GM12891 (cell line): ENCODE measurements around the gene VWA8.

Source experiments
- DNase-seq: peaks from one replicate; pipeline ENCODE4 v3.0.0; 2011; ENCODE audit warnings: low spot score; ENCODE audit not compliant: insufficient read length
- FAIRE-seq: peaks from 2 replicates; lab custom pipeline; 2011; peaks lifted over from hg19 to GRCh38; lab: Jason Lieb, UNC
- PAX5 ChIP-seq: IDR thresholded peaks from 2 replicates; pipeline ENCODE4 v1.6.1; 2011; ENCODE audit warnings: low read length, moderate library complexity, mild to moderate bottlenecking; ENCODE audit not compliant: insufficient read depth, severe bottlenecking
- POLR2A ChIP-seq: IDR thresholded peaks from 2 replicates; pipeline ENCODE4 v1.6.1; 2011; ENCODE audit warnings: low read depth, low read length, control low read depth
- POLR2AphosphoS5 ChIP-seq: IDR thresholded peaks from 2 replicates; pipeline ENCODE4 v1.6.1; 2011; ENCODE audit warnings: low read depth, low read length, control low read depth
- POU2F2 ChIP-seq: IDR thresholded peaks from 2 replicates; pipeline ENCODE4 v1.6.1; 2011; ENCODE audit warnings: low read depth, mild to moderate bottlenecking, control low read depth, low read length, moderate library complexity
- SPI1 ChIP-seq: IDR thresholded peaks from 2 replicates; pipeline ENCODE4 v1.6.1; 2011; ENCODE audit warnings: low read depth, low read length, control low read depth
- TAF1 ChIP-seq: IDR thresholded peaks from 2 replicates; pipeline ENCODE4 v1.6.1; 2011; ENCODE audit warnings: low read depth, low read length, control low read depth

VWA8 gene

GRCh38 chr13:41944635-41945397 is 16.1 kb downstream of the VWA8 start:
- no peak for DNase-seq
- FAIRE-seq = no peak
- TF ChIP-seq POLR2AphosphoS5 (no peak), PAX5 (no peak), POU2F2 (no peak), TAF1 (no peak), SPI1 (no peak), POLR2A (no peak)

GRCh38 chr13:41944229-41944628 is 16.7 kb downstream of the VWA8 start:
- no peak for DNase-seq
- FAIRE-seq = no peak
- TF ChIP-seq POLR2A (no peak), TAF1 (no peak), PAX5 (no peak), POU2F2 (no peak), SPI1 (no peak), POLR2AphosphoS5 (no peak)

- FAIRE-seq = peak; percentile 68
Measured at GRCh38 chr13:41942462-41943094, 18.3 kb downstream of the VWA8 start.

GRCh38 chr13:41941174-41941573 is 19.7 kb downstream of the VWA8 start:
- DNase-seq (no peak), FAIRE-seq (no peak)
- TF ChIP-seq TAF1 = no peak
- TF ChIP-seq POU2F2 = no peak
- no peak for TF ChIP-seq SPI1
- TF ChIP-seq POLR2AphosphoS5 = no peak
- no peak for TF ChIP-seq POLR2A
- TF ChIP-seq PAX5 = no peak

More at GRCh38 chr13:41942462-41943094, 18.3 kb downstream of the VWA8 start:
- DNase-seq = no peak
- TF ChIP-seq SPI1 = no peak
- TF ChIP-seq POLR2A = no peak
- TF ChIP-seq POLR2AphosphoS5 = no peak
- TF ChIP-seq TAF1 = no peak
- TF ChIP-seq PAX5 = no peak
- TF ChIP-seq POU2F2 = no peak

GRCh38 chr13:41939398-41939797 is 21.5 kb downstream of the VWA8 start:
- FAIRE-seq (no peak), DNase-seq (no peak)
- TF ChIP-seq POU2F2 = no peak
- no peak for TF ChIP-seq POLR2AphosphoS5
- no peak for TF ChIP-seq PAX5
- no peak for TF ChIP-seq TAF1
- TF ChIP-seq SPI1 = no peak
- TF ChIP-seq POLR2A = no peak

- TF ChIP-seq POU2F2 (no peak), TAF1 (no peak), PAX5 (no peak), POLR2A (no peak), SPI1 (no peak)
- FAIRE-seq (no peak), DNase-seq (no peak)
Measured at GRCh38 chr13:41938918-41939317, 22.0 kb downstream of the VWA8 start.

- FAIRE-seq (peak; percentile 35), DNase-seq (no peak)
- TF ChIP-seq SPI1 (no peak), PAX5 (no peak), POLR2AphosphoS5 (no peak), POU2F2 (no peak), POLR2A (no peak), TAF1 (no peak)
Measured at GRCh38 chr13:41937388-41937787, 23.5 kb downstream of the VWA8 start.

GRCh38 chr13:41935501-41935900 is 25.4 kb downstream of the VWA8 start:
- DNase-seq (no peak), FAIRE-seq (no peak)
- no peak for TF ChIP-seq PAX5
- no peak for TF ChIP-seq POLR2AphosphoS5
- TF ChIP-seq TAF1 = no peak
- TF ChIP-seq SPI1 = no peak
- no peak for TF ChIP-seq POU2F2
- TF ChIP-seq POLR2A = no peak

GRCh38 chr13:41934994-41935393 is 25.9 kb downstream of the VWA8 start:
- TF ChIP-seq SPI1 (no peak), POU2F2 (no peak), POLR2A (no peak), PAX5 (no peak), POLR2AphosphoS5 (no peak), TAF1 (no peak)
- no peak for FAIRE-seq

GRCh38 chr13:41934120-41934519 is 26.8 kb downstream of the VWA8 start:
- TF ChIP-seq SPI1 = no peak
- no peak for TF ChIP-seq POU2F2
- TF ChIP-seq POLR2AphosphoS5 = no peak
- no peak for TF ChIP-seq POLR2A
- TF ChIP-seq PAX5 = no peak
- TF ChIP-seq TAF1 = no peak
- DNase-seq = no peak
- FAIRE-seq = no peak

More at GRCh38 chr13:41934994-41935393, 25.9 kb downstream of the VWA8 start:
- no peak for DNase-seq

GRCh38 chr13:41931337-41931736 is 29.6 kb downstream of the VWA8 start:
- TF ChIP-seq SPI1 (no peak), TAF1 (no peak), POLR2AphosphoS5 (no peak), POLR2A (no peak)
- FAIRE-seq (no peak), DNase-seq (no peak)
